HUES6 (cell line): ENCODE data around the gene GLRA3.

Source experiments
- H3K27ac ChIP-seq: 2 replicates; pipeline ENCODE4 v1.7.0; 2013; ENCODE audit warnings: low read depth, mild to moderate bottlenecking, low read length, inconsistent platforms
- H3K27me3 ChIP-seq: 2 replicates; pipeline ENCODE4 v1.6.1; 2013; ENCODE audit warnings: low read length; ENCODE audit not compliant: control insufficient read depth, insufficient read depth
- H3K36me3 ChIP-seq: 2 replicates; pipeline ENCODE4 v1.6.1; 2013; ENCODE audit warnings: low read length; ENCODE audit not compliant: control insufficient read depth, insufficient read depth
- H3K4me1 ChIP-seq: 2 replicates; pipeline ENCODE4 v1.6.1; 2013; ENCODE audit warnings: low read length; ENCODE audit not compliant: control insufficient read depth, insufficient read depth
- H3K4me3 ChIP-seq: 2 replicates; pipeline ENCODE4 v1.5.1; 2013; ENCODE audit warnings: low read depth, low read length
- H3K9ac ChIP-seq: one replicate; pipeline ENCODE4 v1.6.1; 2013; ENCODE audit warnings: mild to moderate bottlenecking, low read length
- H3K9me3 ChIP-seq: 2 replicates; pipeline ENCODE4 v1.6.1; 2013; ENCODE audit warnings: low read depth, low read length; ENCODE audit not compliant: control insufficient read depth, insufficient read depth

GLRA3 gene

GRCh38 chr4:174629265-174629664, 199.8 kb downstream of the GLRA3 start:
- Histone ChIP-seq H3K27ac (no peak overlapping the region), H3K9ac (no peak overlapping the region), H3K36me3 (no peaks in the 10 kb centered on the region), H3K4me1 (no peaks in the 10 kb centered on the region), H3K9me3 (no peaks in the 10 kb centered on the region), H3K4me3 (no peak overlapping the region), H3K27me3 (no peaks in the 10 kb centered on the region)

DNA sequence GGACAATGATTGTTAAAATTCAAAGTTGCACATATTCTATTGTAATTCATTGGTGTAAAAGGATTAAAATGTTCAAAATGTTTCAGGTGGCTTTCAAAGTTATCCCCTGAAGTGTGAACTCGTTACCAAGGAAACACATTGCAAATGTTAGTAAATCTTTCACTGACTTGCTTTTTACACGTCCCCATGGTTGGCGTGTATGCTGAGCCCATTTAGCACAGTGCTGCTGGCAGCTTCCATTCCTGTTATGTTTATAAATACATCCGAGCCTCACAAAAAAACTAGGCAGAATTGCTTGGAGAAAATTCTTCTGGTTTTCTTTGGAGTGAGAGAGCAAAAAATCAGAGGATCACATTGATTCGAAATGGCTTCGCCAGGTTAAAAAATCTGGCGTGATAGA, 200.9 kb downstream of the GLRA3 start:
- no peaks in the 10 kb centered on the region for H3K27me3 ChIP-seq
- no peak overlapping the region for H3K4me3 ChIP-seq
- H3K36me3 ChIP-seq, result no peaks in the 10 kb centered on the region
- no peaks in the 10 kb centered on the region for H3K9me3 ChIP-seq
- no peak overlapping the region for H3K9ac ChIP-seq
- no peak overlapping the region for H3K27ac ChIP-seq
- H3K4me1 ChIP-seq, result no peaks in the 10 kb centered on the region

- no peaks in the 10 kb centered on the region for H3K27me3 ChIP-seq
- H3K36me3 ChIP-seq, result no peaks in the 10 kb centered on the region
- H3K9me3 ChIP-seq, result no peaks in the 10 kb centered on the region
- no peak overlapping the region for H3K27ac ChIP-seq
- no peak overlapping the region for H3K9ac ChIP-seq
- H3K4me1 ChIP-seq, result no peaks in the 10 kb centered on the region
- H3K4me3 ChIP-seq, result no peak overlapping the region
These were observed 201.6 kb downstream of the GLRA3 start for GRCh38 chr4:174627473-174627872.

DNA sequence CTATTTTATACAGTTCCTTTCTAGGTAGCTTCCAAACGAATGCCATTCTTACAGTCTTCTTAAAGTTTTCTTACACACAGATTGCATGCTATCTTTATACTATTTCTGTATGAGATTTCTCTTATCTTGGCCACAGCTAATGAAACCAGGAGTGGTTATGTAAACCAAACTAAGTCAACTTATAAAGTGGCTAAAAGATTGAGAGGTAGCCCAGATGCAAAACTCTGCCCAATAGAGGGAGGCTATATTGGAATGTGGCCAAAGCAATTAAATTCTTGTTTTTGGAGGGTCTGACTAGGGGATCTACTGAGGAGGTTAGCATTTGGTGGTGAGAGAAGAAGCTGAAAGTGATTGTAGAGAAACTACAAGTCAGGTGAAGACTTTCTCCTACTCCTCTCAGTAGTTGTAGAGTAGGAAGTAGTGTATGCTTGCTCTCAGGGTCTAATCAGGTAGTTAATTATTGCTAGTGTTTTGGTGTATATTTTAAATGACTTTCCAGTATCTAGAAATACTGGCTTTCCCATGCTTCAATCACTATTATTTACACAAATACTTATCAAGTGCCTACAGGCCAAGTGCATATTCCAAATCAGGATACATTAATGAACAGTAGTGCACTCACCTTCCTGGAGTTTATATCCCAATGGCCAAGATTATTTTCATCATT, 202.6 kb downstream of the GLRA3 start:
- H3K27ac ChIP-seq, result no peak overlapping the region
- H3K9ac ChIP-seq, result no peak overlapping the region
- no peak overlapping the region for H3K4me3 ChIP-seq

DNA sequence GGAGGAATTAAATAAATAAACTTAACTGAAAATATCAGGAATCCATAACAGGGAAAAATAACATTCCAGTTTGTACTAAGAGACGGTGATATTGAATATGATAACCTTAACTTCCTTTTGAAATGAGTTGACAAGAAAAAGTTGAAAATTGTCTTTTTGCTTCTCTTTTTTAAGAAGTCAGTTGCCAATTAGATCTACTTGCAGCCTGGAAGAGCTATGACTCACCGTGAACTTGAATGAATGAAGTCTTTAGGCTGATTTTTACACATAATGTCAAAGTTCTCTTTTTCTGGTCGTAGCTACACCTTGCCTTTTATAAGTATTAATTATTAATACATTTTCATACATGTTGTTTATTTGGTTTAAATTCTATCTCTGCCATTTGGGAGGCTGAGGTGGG, 212.4 kb downstream of the GLRA3 start:
- Histone ChIP-seq H3K27ac (no peak overlapping the region), H3K4me3 (no peak overlapping the region), H3K27me3 (no peaks in the 10 kb centered on the region)

More for the DNA sequence above, 202.6 kb downstream of the GLRA3 start:
- Histone ChIP-seq H3K27me3 (no peaks in the 10 kb centered on the region), H3K36me3 (no peaks in the 10 kb centered on the region), H3K4me1 (no peaks in the 10 kb centered on the region), H3K9me3 (no peaks in the 10 kb centered on the region)

GRCh38 chr4:174613979-174614378, 215.1 kb downstream of the GLRA3 start:
- Histone ChIP-seq H3K27ac (no peak overlapping the region), H3K36me3 (no peaks in the 10 kb centered on the region), H3K27me3 (no peaks in the 10 kb centered on the region), H3K9ac (no peak overlapping the region), H3K4me1 (no peaks in the 10 kb centered on the region), H3K4me3 (no peak overlapping the region), H3K9me3 (peaks cover 19% of the 10 kb centered on the region)

More for the DNA sequence above, 212.4 kb downstream of the GLRA3 start:
- Histone ChIP-seq H3K36me3 (no peaks in the 10 kb centered on the region), H3K9me3 (peaks cover 11% of the 10 kb centered on the region), H3K4me1 (no peaks in the 10 kb centered on the region), H3K9ac (no peak overlapping the region)

DNA sequence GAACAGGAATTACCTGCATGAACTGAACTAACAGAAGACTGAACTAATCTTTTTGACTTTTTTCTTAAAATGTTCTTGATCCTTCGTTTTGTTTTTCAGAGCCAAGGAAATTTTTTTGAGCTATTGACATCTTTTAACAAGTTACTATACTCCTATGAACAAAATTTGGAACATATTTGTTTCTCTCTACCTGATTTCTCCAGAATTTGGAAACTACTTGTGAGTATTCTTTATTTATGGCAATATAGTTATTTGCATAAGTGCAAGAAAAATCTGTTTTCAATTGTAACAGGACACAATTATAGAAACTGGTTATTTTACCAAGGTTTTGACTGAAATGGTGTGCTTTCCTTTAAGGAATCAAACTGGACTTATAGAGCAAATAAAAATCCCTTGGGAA, 217.3 kb downstream of the GLRA3 start:
- H3K4me3 ChIP-seq, result no peak overlapping the region

DNA sequence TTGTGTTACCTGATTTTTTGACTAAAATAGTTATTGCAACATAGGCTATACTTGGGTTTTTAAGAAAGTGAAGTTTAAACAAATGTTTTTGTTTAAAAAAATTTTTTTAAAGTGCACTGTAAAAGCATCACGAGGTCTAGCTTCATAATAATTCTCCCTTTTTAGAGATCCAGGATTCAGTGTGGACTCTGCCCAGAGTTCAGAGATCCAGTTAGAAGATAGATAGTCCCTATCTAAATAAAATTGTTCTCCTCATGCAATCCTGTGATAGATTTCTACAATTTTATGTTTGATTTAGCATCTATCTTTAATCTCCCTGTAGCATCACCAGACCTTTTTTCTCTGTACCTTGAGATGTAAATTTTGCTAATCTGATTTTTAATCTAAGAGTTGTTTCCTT, 221.3 kb downstream of the GLRA3 start:
- H3K4me3 ChIP-seq, result no peak overlapping the region
- no peaks in the 10 kb centered on the region for H3K27me3 ChIP-seq
- H3K9ac ChIP-seq, result no peak overlapping the region
- peaks cover 18% of the 10 kb centered on the region for H3K4me1 ChIP-seq
- peaks cover 17% of the 10 kb centered on the region for H3K9me3 ChIP-seq
- no peaks in the 10 kb centered on the region for H3K36me3 ChIP-seq
- peak overlapping the region; percentile 34; the same call in 1 of the 2 replicates for H3K27ac ChIP-seq

More for the DNA sequence above, 217.3 kb downstream of the GLRA3 start:
- H3K9ac ChIP-seq, result no peak overlapping the region
- no peak overlapping the region for H3K27ac ChIP-seq
- H3K9me3 ChIP-seq, result peaks cover 19% of the 10 kb centered on the region
- H3K4me1 ChIP-seq, result peaks cover 10% of the 10 kb centered on the region
- H3K27me3 ChIP-seq, result no peaks in the 10 kb centered on the region
- no peaks in the 10 kb centered on the region for H3K36me3 ChIP-seq

- no peak overlapping the region for H3K27ac ChIP-seq
These were observed 224.8 kb downstream of the GLRA3 start for GRCh38 chr4:174604198-174604597.

GRCh38 chr4:174600391-174600790, 228.7 kb downstream of the GLRA3 start:
- H3K4me3 ChIP-seq, result no peak overlapping the region
- no peaks in the 10 kb centered on the region for H3K36me3 ChIP-seq
- H3K27me3 ChIP-seq, result no peaks in the 10 kb centered on the region
- no peaks in the 10 kb centered on the region for H3K9me3 ChIP-seq
- H3K9ac ChIP-seq, result no peak overlapping the region
- no peak overlapping the region for H3K27ac ChIP-seq
- H3K4me1 ChIP-seq, result no peaks in the 10 kb centered on the region; the same call in 1 of the 2 replicates

More at GRCh38 chr4:174604198-174604597, 224.8 kb downstream of the GLRA3 start:
- Histone ChIP-seq H3K9ac (no peak overlapping the region), H3K4me3 (no peak overlapping the region), H3K4me1 (peaks cover 18% of the 10 kb centered on the region), H3K27me3 (no peaks in the 10 kb centered on the region), H3K9me3 (no peaks in the 10 kb centered on the region), H3K36me3 (no peaks in the 10 kb centered on the region)

DNA sequence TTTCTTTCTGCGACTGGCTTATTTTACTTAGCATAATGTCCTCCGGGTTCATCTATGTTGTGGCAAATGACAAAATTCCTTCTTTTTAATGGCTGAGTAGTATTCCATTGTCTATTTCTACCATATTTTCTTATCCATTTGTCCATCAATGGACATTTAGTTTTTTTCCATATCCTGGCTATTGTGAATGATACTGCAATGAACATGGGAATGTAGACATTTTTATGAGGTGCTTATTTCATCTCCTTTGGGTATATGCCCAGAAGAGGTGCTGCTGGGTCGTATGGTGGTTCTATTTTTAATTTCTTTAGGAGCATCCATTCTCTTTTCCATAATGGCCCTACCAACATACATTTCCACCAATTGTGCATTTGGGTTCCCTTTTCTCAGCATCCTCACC, 230.2 kb downstream of the GLRA3 start:
- Histone ChIP-seq H3K27ac (no peak overlapping the region), H3K36me3 (no peaks in the 10 kb centered on the region), H3K27me3 (no peaks in the 10 kb centered on the region), H3K4me3 (no peak overlapping the region), H3K4me1 (no peaks in the 10 kb centered on the region), H3K9me3 (no peaks in the 10 kb centered on the region), H3K9ac (no peak overlapping the region)
